ENCODE measurements around the gene PTPRM.

The PTPRM gene

DNA sequence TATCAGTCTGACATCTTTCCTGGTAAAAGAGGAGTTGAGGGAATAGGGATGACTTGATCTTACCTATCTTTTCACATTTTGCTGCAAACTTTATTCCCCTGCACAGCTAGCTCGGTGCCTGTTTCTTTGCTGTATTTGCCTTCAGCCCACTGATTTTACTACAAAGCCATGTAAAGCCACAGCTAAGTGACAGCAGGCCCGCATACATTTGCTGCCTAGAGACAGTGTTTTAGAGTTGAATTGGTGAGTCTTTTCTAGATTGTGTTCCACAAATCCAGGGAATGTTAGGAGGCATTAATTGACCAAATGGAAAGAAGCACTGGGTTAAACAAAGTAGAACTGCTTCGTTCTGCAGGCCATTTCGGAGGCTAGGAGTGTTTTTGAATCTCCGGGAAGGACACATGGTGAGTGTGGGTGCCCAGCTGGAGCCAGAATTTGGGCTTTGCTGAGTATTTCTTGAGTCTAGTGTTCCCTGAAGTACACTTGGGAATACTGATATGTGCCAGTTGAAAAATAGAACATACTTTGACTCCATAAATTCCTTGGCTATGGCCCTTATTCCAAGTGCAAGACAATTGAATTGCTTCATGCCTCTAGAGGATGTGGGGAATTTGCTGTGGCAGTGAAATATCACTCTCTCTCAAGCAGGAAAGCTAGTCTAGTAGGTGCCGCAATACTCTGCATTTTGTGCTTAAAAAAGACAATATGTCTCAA lies 329.8 kb downstream of the PTPRM start:
- no peak for DNase-seq (ENCODE audit: low read depth in 2 of 2)

DNA sequence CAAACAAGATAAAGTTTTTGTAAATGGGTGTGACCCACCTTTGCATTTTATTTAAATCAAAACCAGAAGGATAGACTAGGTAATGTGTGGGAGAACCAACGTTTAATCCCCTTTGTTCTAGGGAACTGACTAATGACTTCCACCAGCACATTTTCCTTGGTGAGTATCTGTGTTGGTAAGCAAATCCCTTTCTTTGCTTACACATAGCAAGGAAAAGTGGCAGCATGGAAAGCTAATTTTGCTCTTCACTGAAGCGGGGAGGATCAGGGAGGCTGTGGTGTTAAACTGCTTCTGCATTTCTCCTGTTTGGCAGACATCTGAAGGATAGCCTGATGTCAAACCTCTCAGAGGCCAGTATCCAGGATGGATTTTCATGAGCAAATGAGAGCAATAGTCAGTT lies 331.1 kb downstream of the PTPRM start:
- no peak for DNase-seq (ENCODE audit: low read depth in 2 of 2)

DNA sequence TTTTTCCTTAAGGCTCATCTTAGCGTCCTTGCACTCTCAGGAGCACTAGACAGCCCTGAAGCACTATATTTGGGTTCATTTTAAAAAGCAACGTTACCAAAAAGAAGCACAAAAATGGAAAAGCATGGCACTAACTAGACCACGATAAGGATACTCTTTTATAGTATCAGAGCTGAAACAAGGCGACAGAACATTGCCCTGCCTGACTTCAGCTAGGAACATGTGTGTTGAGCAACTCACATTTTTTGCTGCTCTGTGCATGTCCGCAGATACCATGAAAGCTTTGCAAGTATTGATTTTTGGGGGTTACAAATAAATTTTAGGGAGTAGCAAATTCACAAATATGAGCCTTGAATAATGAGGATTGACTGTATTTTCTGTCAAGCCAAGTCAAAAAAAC lies 332.0 kb downstream of the PTPRM start:
- no peak for DNase-seq (ENCODE audit: low read depth in 2 of 2)

DNA sequence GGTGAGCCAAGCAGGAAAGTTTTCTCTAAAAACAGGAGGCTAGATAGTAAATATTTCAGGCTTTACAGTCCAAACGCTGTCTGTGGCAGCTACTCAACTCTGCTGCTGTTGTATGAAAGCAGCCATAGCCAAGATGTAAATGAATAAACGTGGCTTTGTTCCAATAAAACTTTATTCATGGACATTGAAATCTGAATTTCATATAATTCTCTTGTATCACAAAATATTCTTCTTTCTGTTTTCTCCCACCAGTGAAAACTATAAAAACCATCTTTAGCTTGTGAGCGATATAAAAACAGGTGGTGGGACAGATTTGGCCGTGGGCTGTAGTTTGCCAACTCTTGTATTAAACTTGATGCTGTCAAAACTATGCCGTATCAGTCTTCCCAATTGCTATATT lies 333.0 kb downstream of the PTPRM start:
- DNase-seq (ENCODE audit: low read depth in 2 of 2): no peak

DNA sequence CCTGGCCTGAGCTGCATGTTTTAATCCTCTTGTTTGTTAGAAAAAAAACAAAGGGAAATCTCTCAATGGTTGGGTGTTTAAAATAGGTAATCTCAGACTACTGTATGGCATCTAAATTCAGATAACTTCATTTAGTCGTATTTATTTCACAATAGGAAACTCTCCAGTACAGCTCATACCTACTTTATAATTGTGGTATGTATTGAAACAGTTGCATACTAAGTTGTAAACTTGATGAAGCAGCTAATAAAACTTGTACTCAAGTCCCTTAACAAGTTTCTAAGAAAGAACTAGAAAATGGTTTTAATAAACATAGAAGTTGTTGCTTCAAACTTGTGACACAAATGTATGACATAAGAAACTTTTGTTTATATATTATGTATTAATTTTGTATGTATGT lies 334.5 kb downstream of the PTPRM start:
- no peak for DNase-seq (ENCODE audit: low read depth in 2 of 2)

DNA sequence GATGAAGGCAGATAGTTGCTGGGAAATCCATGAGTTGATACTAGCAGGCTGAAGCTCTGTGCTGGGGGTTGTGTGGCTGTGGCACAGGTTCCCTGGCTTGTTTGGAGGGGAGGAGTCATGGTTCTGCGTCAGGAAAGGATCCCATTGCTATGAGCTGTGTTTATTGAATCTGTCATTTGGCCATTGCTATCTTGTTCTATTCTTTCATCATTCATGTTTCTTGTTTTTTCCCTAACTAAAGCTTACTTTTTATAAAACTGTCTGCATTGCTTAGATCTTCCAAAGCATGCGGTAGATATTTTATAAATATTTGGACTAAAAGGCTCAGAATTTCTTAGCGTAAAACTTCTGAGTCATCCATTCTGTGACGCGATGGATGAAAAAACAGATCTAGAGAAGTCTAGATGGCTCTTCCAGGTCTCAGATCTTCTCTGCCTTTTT lies 335.3 kb downstream of the PTPRM start:
- DNase-seq (ENCODE audit: low read depth in 2 of 2): no peak

DNA sequence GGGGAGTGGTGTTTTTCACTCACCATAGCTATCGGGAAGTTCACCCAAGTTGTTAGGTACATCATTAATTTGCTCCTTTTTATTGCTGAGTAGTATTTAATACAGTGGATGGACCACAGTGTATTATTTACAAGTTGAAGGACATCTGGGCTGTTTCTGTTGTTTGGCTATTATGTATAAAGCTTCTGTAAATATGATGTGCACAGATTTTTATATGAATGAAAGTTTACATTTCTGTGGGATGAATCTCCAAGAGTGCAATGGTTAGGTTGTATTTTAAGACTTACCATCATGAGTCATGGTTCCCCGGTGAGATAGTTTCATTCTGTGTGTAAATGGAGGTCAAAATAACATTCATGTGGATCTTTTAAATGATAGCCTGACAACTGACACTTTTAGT lies 337.4 kb downstream of the PTPRM start:
- DNase-seq (ENCODE audit: low read depth in 2 of 2): no peak

DNA sequence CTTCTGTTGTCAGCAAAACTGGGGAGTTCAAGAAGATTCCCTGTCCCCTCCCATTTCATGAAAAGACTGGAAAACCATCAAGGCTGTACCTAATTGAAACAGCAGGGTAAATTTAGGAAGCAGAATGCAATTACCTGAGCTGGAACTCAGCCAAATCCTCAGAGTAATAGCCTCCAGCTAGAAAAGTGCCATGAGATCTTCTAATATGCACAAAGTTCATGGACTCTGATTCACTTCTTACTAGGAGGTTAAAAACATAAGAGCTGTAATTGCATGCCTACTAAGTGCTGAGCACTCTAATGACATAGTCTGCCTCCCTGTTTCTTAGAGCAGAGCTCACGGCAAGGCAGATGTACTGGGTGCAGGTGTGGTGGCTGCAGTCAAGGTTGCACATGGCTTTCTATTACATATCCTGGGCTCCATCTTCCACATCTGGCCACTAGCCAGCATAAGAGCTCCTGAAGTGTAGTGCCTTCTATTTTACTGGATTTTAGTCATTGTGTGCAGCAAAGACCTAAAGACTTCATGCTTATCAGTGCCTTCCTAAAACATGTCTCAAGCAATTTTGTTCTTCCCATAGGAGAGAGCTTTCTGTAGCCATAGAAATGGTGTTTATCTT lies 341.7 kb downstream of the PTPRM start:
- DNase-seq (ENCODE audit: low read depth in 2 of 2): no peak

DNA sequence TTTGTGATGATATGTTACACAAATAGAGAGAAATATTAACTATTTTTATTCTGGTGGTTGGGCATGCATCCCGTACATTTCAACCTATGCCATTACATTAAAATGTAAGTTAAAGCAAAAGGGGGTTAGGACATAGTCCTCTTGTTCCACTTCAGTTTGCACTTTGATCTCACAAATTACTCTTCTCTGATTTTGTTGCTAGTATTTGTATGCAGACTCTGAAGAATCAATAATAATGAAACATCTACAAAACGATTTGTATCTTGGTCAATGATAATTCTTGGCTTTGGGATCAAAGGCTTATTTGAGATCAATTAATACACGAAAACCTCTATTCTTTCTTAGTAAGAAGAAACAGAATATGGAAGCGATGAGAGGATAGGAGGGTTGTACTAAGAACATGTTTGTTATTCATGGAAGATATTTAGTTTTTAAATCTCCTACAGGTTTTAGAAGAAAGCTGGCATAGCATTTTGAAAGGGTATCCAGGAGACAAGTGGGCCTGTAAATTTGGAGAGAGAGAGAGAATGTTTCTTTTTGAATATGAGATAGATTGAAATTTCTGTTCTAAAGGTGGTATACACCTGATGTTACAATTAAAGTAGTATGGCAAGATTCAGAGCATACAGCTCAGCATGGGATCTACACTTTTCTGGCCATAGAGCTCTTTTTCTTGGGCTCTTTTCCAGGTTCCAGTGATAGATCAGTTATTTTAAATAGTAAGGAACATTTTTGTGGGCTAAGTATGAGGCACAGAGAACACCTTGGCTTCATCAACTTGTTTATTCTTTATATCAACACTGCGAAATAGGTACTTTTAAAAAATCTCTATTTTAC lies 347.9 kb downstream of the PTPRM start:
- no peak for DNase-seq (ENCODE audit: low read depth in 2 of 2)

DNA sequence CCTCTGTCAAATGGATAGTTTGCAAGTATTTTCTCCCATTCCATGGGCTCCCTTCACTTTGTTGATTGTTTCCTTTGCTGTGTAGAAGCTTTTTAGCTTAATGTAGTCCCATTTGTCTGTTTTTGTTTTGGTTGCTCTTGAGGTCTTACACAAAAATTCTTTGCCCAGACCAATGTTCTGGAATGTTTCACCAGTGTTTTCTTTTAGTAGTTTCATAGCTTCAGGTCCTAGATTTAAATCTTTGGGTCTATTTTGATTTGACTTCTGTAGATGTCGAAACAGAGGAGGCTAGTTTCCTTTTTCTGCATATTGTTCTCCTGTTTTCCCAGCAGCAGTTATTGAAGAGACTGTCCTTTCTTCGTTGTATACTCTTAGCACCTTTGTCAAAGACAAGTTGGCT lies 351.6 kb downstream of the PTPRM start:
- no peak for DNase-seq (ENCODE audit: low read depth in 2 of 2)

DNA sequence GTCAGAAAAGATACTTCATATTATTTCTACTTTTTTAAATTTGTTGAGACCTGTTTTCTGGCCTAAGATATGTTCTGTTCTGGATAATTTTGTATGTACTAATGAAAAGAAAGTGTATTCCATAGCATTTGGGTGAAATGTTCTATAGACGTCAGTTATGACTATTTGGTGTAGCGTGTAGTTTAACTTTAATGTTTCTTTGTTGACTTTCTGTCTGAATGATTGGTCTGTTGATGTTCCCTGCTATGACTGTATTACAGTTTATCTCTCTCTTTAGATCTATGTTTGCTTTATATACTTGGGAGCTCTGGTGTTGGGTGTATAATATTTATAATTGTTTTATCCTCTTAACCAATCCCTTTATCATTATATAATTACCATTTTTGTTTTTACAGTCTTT lies 352.4 kb downstream of the PTPRM start:
- DNase-seq (ENCODE audit: low read depth in 2 of 2): no peak

DNA sequence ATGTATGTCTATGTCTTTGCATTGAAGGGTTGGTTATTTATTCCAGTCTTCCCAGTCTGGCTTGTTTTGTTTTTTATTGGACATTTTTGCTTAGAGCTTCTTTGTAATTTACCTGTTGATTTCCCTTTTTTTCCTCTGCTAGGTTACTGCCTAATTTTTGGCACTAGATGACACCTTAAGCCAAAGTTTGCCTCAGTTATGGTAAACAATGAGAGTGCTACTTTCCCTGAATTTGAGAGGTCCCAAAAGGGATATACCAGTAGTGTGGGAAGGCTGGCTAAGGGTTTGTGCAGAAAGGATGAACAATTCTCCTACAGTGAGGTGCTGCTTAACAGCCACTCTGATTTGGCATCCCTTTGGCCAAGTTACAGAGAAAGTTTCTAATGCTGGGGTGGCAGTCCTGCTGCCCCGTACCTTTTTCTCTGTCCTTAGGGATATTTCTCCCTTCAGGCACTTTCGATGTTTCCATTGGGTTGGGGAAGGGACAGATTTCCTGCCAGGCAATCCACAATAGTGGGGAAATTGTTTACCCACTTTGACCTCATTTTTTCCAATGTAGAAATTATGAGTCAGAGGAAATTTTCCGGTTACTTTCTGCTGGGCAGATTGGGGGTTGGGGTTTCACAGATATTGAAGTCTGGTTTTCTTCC lies 354.9 kb downstream of the PTPRM start:
- DNase-seq (ENCODE audit: low read depth in 2 of 2): no peak

DNA sequence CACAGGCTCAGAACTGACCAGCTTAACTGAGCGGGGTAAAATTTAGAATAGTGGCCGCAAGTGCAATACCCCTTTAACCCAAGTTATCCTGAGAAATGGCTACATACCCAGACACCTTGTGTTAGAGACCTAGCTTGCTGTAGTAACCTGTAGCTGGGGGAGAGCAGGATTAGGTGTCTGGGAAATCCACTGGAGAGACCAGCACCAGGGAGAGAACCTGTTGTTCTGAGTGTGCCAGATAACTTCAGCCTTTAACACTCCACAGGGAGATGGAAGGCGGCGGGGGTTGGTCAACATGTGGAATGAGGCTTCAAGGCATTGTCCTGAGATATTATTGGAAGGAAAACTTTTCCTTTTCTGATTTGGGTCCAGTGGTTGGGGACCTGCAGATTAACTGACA lies 356.0 kb downstream of the PTPRM start:
- no peak for DNase-seq (ENCODE audit: low read depth in 2 of 2)

DNA sequence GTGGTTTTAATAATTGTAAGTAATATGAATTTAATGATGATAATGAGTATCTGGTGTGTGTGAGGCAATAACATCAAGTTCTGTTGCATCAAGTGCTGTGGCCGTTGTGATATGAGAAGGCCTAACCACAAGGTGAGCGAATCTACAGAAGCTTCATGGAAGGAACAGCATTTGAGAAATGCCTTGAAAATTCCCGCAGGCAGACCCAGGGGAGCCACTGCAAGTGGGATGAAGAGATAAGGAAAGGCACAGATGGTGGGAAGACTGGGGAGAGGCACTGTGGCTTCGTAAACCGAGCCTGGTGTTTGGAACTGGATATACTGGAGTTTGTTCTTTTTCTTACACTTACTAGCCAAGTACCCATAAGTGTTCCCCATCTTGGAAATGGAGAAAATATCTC lies 357.5 kb downstream of the PTPRM start:
- DNase-seq (ENCODE audit: low read depth in 2 of 2): no peak

DNA sequence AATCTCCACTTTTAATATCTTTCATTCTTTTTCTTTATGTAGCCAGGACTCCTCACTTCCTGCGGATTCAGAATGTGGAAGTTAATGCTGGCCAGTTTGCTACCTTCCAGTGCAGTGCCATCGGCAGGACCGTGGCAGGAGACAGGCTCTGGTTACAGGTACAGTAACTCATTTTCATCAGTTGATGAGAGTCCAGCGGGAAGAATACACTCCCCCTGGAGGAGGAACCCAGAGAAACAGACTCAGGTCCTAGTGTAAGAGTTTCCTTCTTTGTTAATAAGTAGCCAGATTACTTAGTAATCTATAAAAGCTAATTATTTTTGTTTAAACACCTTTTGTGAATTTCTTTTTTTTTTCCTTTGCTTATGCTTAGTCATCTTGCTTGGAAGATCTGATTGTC lies 359.4 kb downstream of the PTPRM start:
- no peak for DNase-seq (ENCODE audit: low read depth in 2 of 2)

DNA sequence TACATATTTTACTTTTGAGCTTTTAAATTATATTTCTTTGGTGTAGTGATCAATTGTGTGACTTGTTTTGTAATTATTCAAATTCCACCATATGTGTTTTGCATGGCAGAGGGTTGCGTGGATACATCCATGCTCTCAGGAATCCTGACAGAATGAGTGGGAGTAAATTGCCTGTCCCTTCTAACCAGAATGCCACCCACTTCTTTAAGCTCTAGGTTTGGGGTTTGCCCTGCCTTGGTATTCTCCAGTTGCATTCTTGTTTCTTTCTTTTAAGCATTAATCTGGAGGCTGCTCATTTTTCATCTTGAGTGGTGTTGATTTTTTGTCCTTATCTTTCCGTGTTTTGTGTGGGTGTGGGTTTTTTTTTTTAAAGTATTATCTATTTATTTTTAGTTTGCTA lies 360.0 kb downstream of the PTPRM start:
- DNase-seq (ENCODE audit: low read depth in 2 of 2): no peak

DNA sequence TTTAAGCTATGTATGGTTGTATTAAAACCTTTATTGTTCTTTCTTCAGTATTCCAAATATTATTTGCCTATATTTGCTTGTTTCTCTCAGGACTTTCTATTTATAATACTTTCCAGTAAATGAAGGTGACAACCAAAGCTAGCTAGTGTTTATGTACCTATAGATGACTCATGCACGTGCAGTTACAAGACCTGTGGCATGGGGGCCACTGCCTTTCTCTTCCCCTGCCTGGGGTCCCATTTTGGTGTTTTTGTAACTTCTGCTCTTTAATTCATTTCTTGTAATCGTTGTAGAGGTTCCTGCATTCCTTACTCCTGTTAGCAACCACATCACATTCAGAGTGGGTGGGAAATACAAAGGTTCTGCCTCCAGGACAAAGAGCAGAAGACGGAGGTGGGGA lies 364.6 kb downstream of the PTPRM start:
- DNase-seq (ENCODE audit: low read depth in 2 of 2): no peak

DNA sequence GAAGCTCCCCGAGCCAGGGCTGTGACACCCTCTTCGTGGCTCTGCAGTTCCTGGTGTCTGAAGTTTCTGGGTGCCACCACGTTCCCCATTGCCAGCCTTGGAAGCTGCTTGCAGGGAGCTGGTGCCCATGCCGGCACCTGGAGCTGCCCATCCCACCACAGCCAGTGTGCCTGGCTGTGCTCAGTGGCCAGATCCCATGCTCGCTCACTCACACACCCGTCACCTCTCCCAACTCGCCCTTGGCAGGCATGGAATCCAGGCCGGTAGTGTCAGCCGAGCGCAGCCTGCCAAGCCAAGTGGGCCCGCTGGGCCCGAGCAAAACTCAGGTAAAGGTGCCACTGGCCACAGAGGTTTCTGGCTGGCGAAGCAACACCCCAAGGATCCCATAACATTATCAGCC lies 370.2 kb downstream of the PTPRM start:
- DNase-seq (ENCODE audit: low read depth in 2 of 2): no peak

DNA sequence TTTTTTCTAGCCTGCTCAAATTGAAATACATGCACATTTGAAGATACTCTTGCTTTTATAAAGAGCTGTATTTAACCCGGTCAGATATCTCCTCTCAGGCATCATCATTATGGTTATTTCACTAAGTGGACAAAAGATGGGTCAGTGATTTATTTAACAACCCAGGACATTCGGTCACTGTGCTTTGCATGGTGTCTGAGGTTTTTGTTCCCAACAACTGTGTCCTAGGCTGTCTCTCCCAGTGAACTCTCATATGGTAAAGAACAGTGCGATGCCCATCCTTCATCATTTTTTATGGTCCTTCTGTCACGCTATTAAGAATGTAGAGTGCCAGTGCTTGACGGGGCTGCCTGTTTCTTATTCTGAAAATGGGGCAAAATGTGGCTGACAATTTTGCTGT lies 372.4 kb downstream of the PTPRM start:
- no peak for DNase-seq (ENCODE audit: low read depth in 2 of 2)

DNA sequence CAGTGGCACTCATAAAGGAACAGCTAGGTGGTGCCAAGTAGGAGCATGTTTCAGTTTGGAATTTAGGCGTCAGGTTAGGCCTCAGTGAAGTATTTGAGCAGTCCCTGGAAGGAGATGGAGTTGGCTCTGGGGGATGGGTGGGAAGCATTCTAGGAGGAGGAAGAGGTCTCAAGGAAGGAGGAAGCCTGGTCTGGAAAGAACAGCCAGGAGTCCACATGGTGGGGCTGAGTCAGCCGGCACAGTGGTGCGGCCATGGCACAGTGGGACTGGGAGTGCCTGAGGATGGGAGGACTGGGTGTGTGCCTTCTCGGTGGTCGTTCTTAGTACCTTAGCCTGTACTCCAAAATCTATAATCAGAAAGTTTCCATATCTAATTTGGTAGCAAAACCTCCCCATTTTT lies 373.3 kb downstream of the PTPRM start:
- no peak for DNase-seq (ENCODE audit: low read depth in 2 of 2)

DNA sequence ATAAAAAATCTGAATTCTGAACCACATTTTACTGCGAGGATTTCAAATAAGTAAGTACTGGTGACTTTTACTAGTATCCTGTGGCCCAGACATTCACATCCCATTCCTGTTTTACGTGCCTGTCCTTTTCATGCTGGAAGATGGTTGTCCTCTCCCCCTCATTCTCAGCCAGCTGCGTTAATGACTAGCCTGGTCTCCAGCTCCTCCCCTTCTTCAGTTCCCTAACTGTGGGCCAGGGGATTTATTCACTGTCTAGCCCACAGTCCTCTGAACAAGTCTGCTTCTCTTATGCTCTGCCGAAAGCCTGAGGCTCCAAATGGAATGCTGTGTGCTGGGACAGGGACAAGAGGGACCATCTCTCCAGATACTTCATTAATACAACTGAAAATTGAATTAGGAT lies 373.9 kb downstream of the PTPRM start:
- DNase-seq (ENCODE audit: low read depth in 2 of 2): no peak

DNA sequence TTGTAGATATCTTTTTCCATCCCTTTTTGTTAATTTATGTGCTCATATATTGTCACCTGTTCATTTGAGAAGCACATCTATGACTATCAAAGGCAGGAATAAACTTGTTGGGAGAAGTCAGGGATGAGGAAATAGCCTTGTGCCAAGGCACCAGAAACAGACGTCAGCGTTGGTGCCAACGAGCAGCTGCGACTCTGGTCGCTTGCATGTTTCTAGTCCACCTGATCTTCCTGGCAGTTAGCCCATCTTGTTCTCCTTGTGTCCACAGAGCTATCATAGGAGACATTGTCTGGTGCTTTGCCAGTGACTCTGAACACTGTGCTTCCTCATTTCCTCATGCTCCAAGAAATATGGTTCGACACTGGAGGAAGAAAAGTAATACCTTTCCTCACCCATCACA lies 374.4 kb downstream of the PTPRM start:
- DNase-seq (ENCODE audit: low read depth in 2 of 2): no peak

DNA sequence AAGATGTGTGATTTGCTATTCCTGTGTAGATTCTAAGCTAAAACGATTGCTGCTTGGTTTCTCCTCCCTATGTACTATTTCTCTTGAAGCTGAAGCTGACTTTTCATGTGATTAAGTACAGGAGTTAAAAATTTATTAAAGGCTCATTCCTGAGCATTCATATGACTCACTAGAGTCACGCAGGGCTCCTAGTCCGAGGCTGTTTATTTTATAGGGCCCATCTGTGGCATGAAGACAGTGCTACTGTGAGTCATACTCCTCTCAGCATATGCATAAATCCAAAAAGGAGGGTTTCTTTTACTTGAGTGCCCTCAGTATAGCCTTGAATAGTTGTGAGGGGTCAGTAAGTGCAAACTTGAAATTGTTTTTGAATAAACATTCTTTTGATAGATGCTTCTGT lies 378.8 kb downstream of the PTPRM start:
- no peak for DNase-seq (ENCODE audit: low read depth in 2 of 2)
